Breast epithelium (tissue), 3 donors: ENCODE results near the gene ZNF331.

ENCODE experiments used
- POLR2A ChIP-seq: fragments of 450-650 bp; IDR thresholded peaks from one replicate; pipeline ENCODE4 v1.6.1; 2016; ENCODE audit warnings: antibody characterized with exemption, mild to moderate bottlenecking, moderate library complexity
- TF ChIP-seq, protein P1 (sequence below), 3 donors: fragments of 450-650 bp; IDR thresholded peaks; one replicate each; pipeline ENCODE4 v1.5.1; 2016 to 2017; ENCODE audit warnings: antibody characterized with exemption in 3 of 3, mild to moderate bottlenecking in 3 of 3, moderate library complexity in 3 of 3

DNA sequence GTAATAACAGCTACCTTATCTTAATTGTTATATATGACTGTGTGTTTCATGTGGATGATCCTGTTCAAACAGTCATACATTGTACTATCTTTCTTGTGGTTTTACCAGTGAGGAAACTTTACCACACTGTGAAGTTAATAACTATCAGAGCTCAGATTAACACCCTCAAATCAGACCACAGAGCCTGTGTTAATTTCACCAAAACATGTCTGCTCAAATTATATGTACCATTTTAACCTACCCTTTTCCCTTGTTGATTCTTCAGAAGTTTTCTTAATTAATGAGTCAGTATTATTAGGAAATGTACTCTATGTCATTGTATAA, 1.8 kb upstream of the ZNF331 start:
- TF ChIP-seq, protein P1, sequence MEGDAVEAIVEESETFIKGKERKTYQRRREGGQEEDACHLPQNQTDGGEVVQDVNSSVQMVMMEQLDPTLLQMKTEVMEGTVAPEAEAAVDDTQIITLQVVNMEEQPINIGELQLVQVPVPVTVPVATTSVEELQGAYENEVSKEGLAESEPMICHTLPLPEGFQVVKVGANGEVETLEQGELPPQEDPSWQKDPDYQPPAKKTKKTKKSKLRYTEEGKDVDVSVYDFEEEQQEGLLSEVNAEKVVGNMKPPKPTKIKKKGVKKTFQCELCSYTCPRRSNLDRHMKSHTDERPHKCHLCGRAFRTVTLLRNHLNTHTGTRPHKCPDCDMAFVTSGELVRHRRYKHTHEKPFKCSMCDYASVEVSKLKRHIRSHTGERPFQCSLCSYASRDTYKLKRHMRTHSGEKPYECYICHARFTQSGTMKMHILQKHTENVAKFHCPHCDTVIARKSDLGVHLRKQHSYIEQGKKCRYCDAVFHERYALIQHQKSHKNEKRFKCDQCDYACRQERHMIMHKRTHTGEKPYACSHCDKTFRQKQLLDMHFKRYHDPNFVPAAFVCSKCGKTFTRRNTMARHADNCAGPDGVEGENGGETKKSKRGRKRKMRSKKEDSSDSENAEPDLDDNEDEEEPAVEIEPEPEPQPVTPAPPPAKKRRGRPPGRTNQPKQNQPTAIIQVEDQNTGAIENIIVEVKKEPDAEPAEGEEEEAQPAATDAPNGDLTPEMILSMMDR (IDR thresholded peaks at IDR 0.05): no peak
- no peak for TF ChIP-seq POLR2A
